HepG2 (cell line): ENCODE data around the gene NSD1. TPM values are rescaled to one million over a fixed set of nuclear protein-coding genes. Genes with fewer than 3 reads are reported as not detected.

Source experiments
- ATAC-seq: fragments of 200-7000 bp; cut with Tn5 transposase; 3 replicates; pipeline ENCODE4 v1.9.1; 2020; ENCODE audit warnings: mild to moderate bottlenecking, moderate library complexity
- BruUV-seq: library from RNA; stranded (reverse); fragments of 400-500 nt; replicated peaks from 2 replicates; lab custom pipeline; 2021; lab: Mats Ljungman, UMichigan
- CTCF ChIA-PET: fragments of 300-600 bp; formaldehyde crosslinking; extraction: SDS; loops from one replicate; lab custom pipeline; 2021; ENCODE audit warnings: low total read pairs, inconsistent platforms, low intra/inter-chr PET ratio; lab: Yijun Ruan, JAX
- POLR2A ChIA-PET: fragments of 350-600 bp; sonication (Branson Sonifier 250); formaldehyde crosslinking; loops from one replicate; lab custom pipeline; 2020; ENCODE audit warnings: antibody characterized with exemption, inconsistent platforms; lab: Yijun Ruan, JAX
- DNase-seq: peaks from one replicate; pipeline ENCODE4 v3.0.0-alpha.2; 2015; ENCODE audit warnings: low spot score
- FAIRE-seq: peaks from 3 replicates; lab custom pipeline; 2011; peaks lifted over from hg19 to GRCh38; lab: Jason Lieb, UNC
- H2AFZ ChIP-seq: one replicate; pipeline ENCODE4 v1.6.1; 2011; ENCODE audit warnings: low read length, inconsistent platforms
- H3K27ac ChIP-seq: fragments of 300-600 bp; 3 replicates; pipeline ENCODE4 v1.8.0; 2011; ENCODE audit warnings: mixed run types, mild to moderate bottlenecking, mixed read lengths, low read length, inconsistent platforms; ENCODE audit not compliant: insufficient read depth; ENCODE audit errors: extremely low read length
- H3K27me3 ChIP-seq, 2 experiments: fragments of 200-600 bp in 1 of 2; 2 replicates in 1 of 2; 3 replicates in 1 of 2; pipeline versions ENCODE4 v1.6.0 to v1.8.0; 2011; ENCODE audit warnings: low read length in 2 of 2, mild to moderate bottlenecking in 2 of 2, moderate library complexity in 2 of 2, inconsistent platforms in 1 of 2; ENCODE audit not compliant: insufficient read depth in 2 of 2, control insufficient read depth in 1 of 2
- H3K36me3 ChIP-seq, 2 experiments: fragments of 200-600 bp in 1 of 2; replicated peaks in 1 of 2; 2 replicates in 1 of 2; 3 replicates in 1 of 2; pipeline versions ENCODE4 v1.5.1 to v1.8.0; 2011; ENCODE audit warnings: low read length in 2 of 2, inconsistent platforms in 1 of 2; ENCODE audit not compliant: insufficient read depth in 2 of 2, control insufficient read depth in 1 of 2
- H3K4me1 ChIP-seq: 2 replicates; pipeline ENCODE4 v1.5.1; 2012; ENCODE audit warnings: low read length, inconsistent platforms; ENCODE audit not compliant: insufficient read depth
- H3K4me2 ChIP-seq: 2 replicates; pipeline ENCODE4 v1.6.0; 2011; ENCODE audit warnings: low read depth, low read length, inconsistent platforms
- H3K4me3 ChIP-seq, 3 experiments: fragments of 200-600 bp in 1 of 3; sonication (generic), shearing (Covaris generic) in 1 of 3; replicated peaks in 1 of 3; 2 replicates each; pipeline ENCODE4 v1.5.1; 2011 to 2016; ENCODE audit warnings: low read length in 3 of 3, inconsistent platforms in 2 of 3, low read depth in 2 of 3, mild to moderate bottlenecking in 2 of 3, control low read depth in 1 of 3, mixed read lengths in 1 of 3; ENCODE audit not compliant: insufficient read depth in 1 of 3
- H3K79me2 ChIP-seq: one replicate; pipeline ENCODE4 v1.6.1; 2011; ENCODE audit warnings: low read length, inconsistent platforms; ENCODE audit not compliant: insufficient read depth
- H3K9ac ChIP-seq: 2 replicates; pipeline ENCODE4 v1.6.0; 2011; ENCODE audit warnings: mild to moderate bottlenecking, low read depth, low read length, inconsistent platforms; ENCODE audit not compliant: insufficient read depth
- H3K9me3 ChIP-seq: 2 replicates; pipeline ENCODE4 v1.5.1; 2012; ENCODE audit warnings: mild to moderate bottlenecking, low read length
- H4K20me1 ChIP-seq: 2 replicates; pipeline ENCODE4 v1.6.0; 2011; ENCODE audit warnings: inconsistent platforms, mild to moderate bottlenecking, low read length, moderate library complexity; ENCODE audit not compliant: insufficient read depth
- FOSL2 ChIP-seq: sonication (generic); formaldehyde crosslinking; IDR thresholded peaks from 2 replicates; pipeline ENCODE4 v1.4.0; 2020; ENCODE audit warnings: missing genetic modification reagents
- RBM39 ChIP-seq: fragments of 200-400 bp; formaldehyde crosslinking; IDR thresholded peaks from one replicate; pipeline ENCODE4 v1.6.1; 2018; ENCODE audit warnings: antibody characterized with exemption, mild to moderate bottlenecking, low read depth, low read length; ENCODE audit not compliant: poor library complexity, severe bottlenecking
- ZNF326 ChIP-seq: sonication (generic); formaldehyde crosslinking; IDR thresholded peaks from 2 replicates; pipeline ENCODE4 v1.4.0; 2020; ENCODE audit warnings: missing genetic modification reagents, borderline replicate concordance
- ZNF335 ChIP-seq: sonication (generic); formaldehyde crosslinking; IDR thresholded peaks from 2 replicates; pipeline ENCODE4 v1.4.0; 2020; ENCODE audit warnings: missing genetic modification reagents
- ZNF451 ChIP-seq: sonication (generic); formaldehyde crosslinking; IDR thresholded peaks from 2 replicates; pipeline ENCODE4 v1.5.0; 2020; ENCODE audit warnings: mild to moderate bottlenecking, missing genetic modification reagents
- ZNF766 ChIP-seq: sonication (generic); formaldehyde crosslinking; IDR thresholded peaks from 2 replicates; pipeline ENCODE4 v1.5.0; 2020; ENCODE audit warnings: missing genetic modification reagents, borderline replicate concordance
- ZNF782 ChIP-seq: sonication (generic); formaldehyde crosslinking; IDR thresholded peaks from 2 replicates; pipeline ENCODE4 v1.4.0; 2020; ENCODE audit warnings: missing genetic modification reagents, mild to moderate bottlenecking, borderline replicate concordance
- ZNF850 ChIP-seq: sonication (generic); formaldehyde crosslinking; conservative IDR thresholded peaks from 2 replicates; pipeline ENCODE4 v1.9.0; 2021; ENCODE audit warnings: mild to moderate bottlenecking, missing genetic modification reagents
- WGBS: methylation state at CpG from one replicate; pipeline ENCODE4 v1.1.6; 2017; ENCODE audit warnings: low lambda C conversion rate; 5-methylcytosine and 5-hydroxymethylcytosine counted together
- in situ Hi-C: cut with HindIII; loops from 2 replicates; pipeline ENCODE4 v1.10.0; 2017; ENCODE audit warnings: low pct_unique_long_range_greater_than_20kb; ENCODE audit not compliant: extremely low pct_ligation_motif_present
- intact Hi-C: fragments of 100-400 bp; cut with micrococcal nuclease; formaldehyde crosslinking; loops from one replicate; pipeline ENCODE4 v1.10.0; 2022; ENCODE audit not compliant: unreplicated experiment
- polyA plus RNA-seq, 8 experiments: library from polyadenylated mRNA; depleted of rRNA in 3 of 8; stranded (reverse) in 7 of 8; unstranded in 1 of 8; fragments of >200 nt; fragmentation: Illumina TruSeq in 4 of 8; extraction: Trizol in 4 of 8; gene quantifications; 2 replicates each; pipeline versions ENCODE4 v1.2.1 to v1.2.3, GENCODE V29; 2011 to 2016; ENCODE audit warnings: low read depth in 4 of 8, missing spikeins in 1 of 8, mixed read lengths in 1 of 8; ENCODE audit not compliant: insufficient read depth in 1 of 8
- total RNA-seq, 5 experiments: library from RNA; depleted of rRNA; stranded (reverse); fragments of >200 nt; fragmentation: Illumina TruSeq; extraction: Trizol; gene quantifications; 2 replicates each; pipeline ENCODE4 v1.2.3, GENCODE V29; 2016; ENCODE audit warnings: low read depth in 1 of 5
- TF ChIP-seq, protein P1 (sequence below): sonication (generic); formaldehyde crosslinking; IDR thresholded peaks from 2 replicates; pipeline ENCODE4 v1.8.0; 2022; ENCODE audit warnings: mild to moderate bottlenecking, missing genetic modification reagents, moderate library complexity
- TF ChIP-seq, protein P2 (sequence below): sonication (generic); formaldehyde crosslinking; IDR thresholded peaks from 2 replicates; pipeline ENCODE4 v1.4.0; 2020; ENCODE audit warnings: mild to moderate bottlenecking, missing genetic modification reagents, borderline replicate concordance
- TF ChIP-seq, protein P3 (sequence below): sonication (generic); formaldehyde crosslinking; IDR thresholded peaks from 2 replicates; pipeline ENCODE4 v1.8.1; 2023; ENCODE audit warnings: missing genetic modification reagents, inconsistent platforms, borderline replicate concordance

The NSD1 gene
- total and polyA plus RNA-seq, 2 of the 13 experiments (the other 11 are each of a cell fraction or from before 2014, with no cell fraction given): 0.01 to 0.09 TPM

DNA sequence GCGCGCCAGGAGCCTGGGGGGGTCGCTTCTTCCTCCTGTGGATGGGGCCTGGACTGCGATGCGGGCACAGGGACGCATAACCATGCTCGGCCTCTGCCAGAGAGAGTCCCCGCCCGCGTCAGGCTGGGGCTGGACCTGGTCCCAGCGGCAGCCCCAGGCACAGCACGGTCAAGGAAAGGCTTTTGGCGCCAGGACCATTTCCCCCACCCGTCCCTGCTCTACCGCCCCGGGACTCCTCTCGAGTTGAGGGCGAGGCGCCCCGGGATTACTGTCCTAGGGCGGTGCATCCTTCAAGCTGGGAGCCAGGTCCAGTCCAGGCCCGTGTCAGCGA is 177.8 kb downstream of the NSD1 start:
- ChIA-PET CTCF (no interaction called here), POLR2A (interaction anchor here (1.8 to 4.0 kb wide), 3 partner anchors 60 to 224 kb away, joined by 5 to 30 read pairs (median 7); partner anchors contain the start of gene FGFR4)
- TF ChIP-seq ZNF766 (no peak), FOSL2 (CRISPR knock-in tag) (no peak)
- TF ChIP-seq, protein P1, sequence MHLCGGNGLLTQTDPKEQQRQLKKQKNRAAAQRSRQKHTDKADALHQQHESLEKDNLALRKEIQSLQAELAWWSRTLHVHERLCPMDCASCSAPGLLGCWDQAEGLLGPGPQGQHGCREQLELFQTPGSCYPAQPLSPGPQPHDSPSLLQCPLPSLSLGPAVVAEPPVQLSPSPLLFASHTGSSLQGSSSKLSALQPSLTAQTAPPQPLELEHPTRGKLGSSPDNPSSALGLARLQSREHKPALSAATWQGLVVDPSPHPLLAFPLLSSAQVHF: 0 out of 2 replicates have a peak, but pooled peaks have one; percentile 9
- TF ChIP-seq, all 625 proteins: peak for 1
- Histone ChIP-seq H3K79me2 (peaks cover 4% of the 10 kb centered on the region), H3K4me3 (peak overlapping the region; percentile 63 to 79 (median 75)), H3K9me3 (no peaks in the 10 kb centered on the region), H3K36me3 (peaks cover 4 to 17% of the 10 kb centered on the region in 2 experiments; a peak in 4 of 5 replicates), H3K9ac (peak overlapping the region; percentile 84), H4K20me1 (peaks cover 5% of the 10 kb centered on the region; the same call in 1 of the 2 replicates), H3K27ac (peak overlapping the region; percentile 95), H3K27me3 (no peaks in the 10 kb centered on the region), H3K4me2 (peak overlapping the region; percentile 89), H2AFZ (no peak overlapping the region), H3K4me1 (peaks cover 51% of the 10 kb centered on the region)
- in situ Hi-C loops: loop anchor here (5.0 kb wide), 2 partner anchors 51 to 136 kb away; partner anchors contain the start of gene PRR7
- FAIRE-seq (no peak), DNase-seq (no peak), ATAC-seq (peak; percentile 33)
- 0% methylated on average over 1 of the region's 23 CpGs for WGBS
- no TSS peak for BruUV-seq
- intact Hi-C loops: loop anchor here (5.0 kb wide), 1 partner anchor 186 kb away; the partner anchor contains the start of gene PDLIM7

DNA sequence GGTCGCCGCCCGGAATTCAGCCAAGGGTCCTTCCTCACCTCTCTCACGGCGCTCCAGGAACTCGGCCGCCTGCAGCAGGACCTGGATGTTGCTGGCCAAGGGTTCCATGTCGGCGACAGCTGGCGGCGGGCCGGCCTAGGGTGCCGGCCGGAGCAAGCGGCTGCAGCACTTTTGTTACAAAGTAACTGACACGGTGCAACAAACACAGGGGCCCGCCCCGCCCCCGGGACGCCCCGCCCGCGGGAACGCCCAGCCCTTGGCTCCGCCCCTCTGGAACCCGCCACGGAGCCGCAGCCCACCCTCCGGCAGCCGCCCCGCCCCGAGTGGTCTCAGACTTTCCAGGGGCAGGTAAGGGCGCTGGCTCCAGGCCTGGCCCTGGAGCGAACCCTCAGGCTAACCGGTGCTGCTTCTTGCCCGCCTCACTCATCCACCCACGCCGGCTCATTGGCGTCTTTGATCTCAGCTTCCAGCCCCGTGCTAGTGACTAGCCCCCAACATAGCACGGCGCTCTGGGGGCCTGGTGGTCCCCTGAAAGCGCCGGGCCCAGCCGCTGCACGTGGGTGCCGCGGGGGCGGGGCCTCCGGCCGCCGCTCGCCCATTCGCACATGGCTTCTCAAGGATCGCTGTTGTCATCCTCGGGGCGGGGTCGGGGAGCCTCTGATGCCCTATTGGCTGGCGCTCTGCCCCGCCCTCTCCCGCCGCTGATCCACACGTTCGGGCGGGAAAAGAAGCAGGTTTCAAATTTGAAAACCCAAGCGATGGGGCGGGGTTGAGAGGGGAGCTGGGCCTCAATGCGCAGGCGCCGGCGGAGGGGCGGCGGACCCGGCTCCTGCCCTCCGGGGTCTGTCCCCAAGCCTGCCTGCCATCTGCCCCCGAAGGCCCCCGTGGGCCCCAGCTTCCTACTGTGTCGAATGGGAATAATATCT is 178.4 kb downstream of the NSD1 start, which contains the start of gene MXD3:
MXD3 (minus strand) TSS at position 176 of the 926 bp plus-strand sequence; CDS start at position 108, 68 bp downstream.
- Histone ChIP-seq H3K4me2 (peak within 1 kb of the TSS; percentile 91), H3K4me1 (peaks cover 51% of the 10 kb centered on the region), H3K9me3 (no peaks in the 10 kb centered on the region), H3K79me2 (peaks cover 4% of the 10 kb centered on the region), H2AFZ (no peak within 1 kb of the TSS), H3K9ac (peak within 1 kb of the TSS; percentile 84), H3K36me3 (peaks cover 4 to 12% of the 10 kb centered on the region in 2 experiments; a peak in 4 of 5 replicates), H3K4me3 (peak within 1 kb of the TSS; percentile 63 to 79 (median 75)), H3K27me3 (no peaks in the 10 kb centered on the region), H3K27ac (peak within 1 kb of the TSS; percentile 95), H4K20me1 (peaks cover 5% of the 10 kb centered on the region; the same call in 1 of the 2 replicates)
- no TSS peak for BruUV-seq
- WGBS: 0% methylated on average over 17 of the region's 78 CpGs
- FAIRE-seq (peak; percentile 56), ATAC-seq (peak; percentile 71), DNase-seq (peak; percentile 94)
- in situ Hi-C loops (loop anchor here (5.0 kb wide), 2 partner anchors 50 to 135 kb away; partner anchors contain the start of gene PRR7), intact Hi-C loops (loop anchor here (2.0 to 5.0 kb wide), 2 partner anchors 25 to 185 kb away; partner anchors contain the start of gene PDLIM7)
- ChIA-PET CTCF (interaction anchor here (1.3 kb wide), 1 partner anchor 50 kb away, joined by 3 read pairs; no protein-coding TSS in a partner anchor), POLR2A (interaction anchor here (1.1 to 4.0 kb wide), 5 partner anchors 40 to 225 kb away, joined by 4 to 30 read pairs (median 5); partner anchors contain the start of genes FGFR4 and LMAN2)
- TF ChIP-seq, protein P2, sequence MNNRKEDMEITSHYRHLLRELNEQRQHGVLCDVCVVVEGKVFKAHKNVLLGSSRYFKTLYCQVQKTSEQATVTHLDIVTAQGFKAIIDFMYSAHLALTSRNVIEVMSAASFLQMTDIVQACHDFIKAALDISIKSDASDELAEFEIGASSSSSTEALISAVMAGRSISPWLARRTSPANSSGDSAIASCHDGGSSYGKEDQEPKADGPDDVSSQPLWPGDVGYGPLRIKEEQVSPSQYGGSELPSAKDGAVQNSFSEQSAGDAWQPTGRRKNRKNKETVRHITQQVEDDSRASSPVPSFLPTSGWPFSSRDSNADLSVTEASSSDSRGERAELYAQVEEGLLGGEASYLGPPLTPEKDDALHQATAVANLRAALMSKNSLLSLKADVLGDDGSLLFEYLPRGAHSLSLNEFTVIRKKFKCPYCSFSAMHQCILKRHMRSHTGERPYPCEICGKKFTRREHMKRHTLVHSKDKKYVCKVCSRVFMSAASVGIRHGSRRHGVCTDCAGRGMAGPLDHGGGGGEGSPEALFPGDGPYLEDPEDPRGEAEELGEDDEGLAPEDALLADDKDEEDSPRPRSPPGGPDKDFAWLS (CRISPR knock-in tag): no peak
- TF ChIP-seq ZNF782 (CRISPR knock-in tag) (no peak), ZNF451 (no peak), ZNF326 (CRISPR knock-in tag) (no peak), ZNF335 (CRISPR knock-in tag) (no peak), RBM39 (peak; percentile 82), ZNF850 (CRISPR knock-in tag) (no peak)
- TF ChIP-seq, protein P3, sequence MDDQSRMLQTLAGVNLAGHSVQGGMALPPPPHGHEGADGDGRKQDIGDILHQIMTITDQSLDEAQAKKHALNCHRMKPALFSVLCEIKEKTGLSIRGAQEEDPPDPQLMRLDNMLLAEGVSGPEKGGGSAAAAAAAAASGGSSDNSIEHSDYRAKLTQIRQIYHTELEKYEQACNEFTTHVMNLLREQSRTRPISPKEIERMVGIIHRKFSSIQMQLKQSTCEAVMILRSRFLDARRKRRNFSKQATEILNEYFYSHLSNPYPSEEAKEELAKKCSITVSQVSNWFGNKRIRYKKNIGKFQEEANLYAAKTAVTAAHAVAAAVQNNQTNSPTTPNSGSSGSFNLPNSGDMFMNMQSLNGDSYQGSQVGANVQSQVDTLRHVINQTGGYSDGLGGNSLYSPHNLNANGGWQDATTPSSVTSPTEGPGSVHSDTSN (CRISPR knock-in tag): no peak
